Mesothelial cell of epicardium (in vitro differentiated cells): Measurements from ENCODE around the gene ARL5A. TPM values are rescaled to one million over a fixed set of nuclear protein-coding genes. Genes with fewer than 3 reads are reported as not detected.

Experiments used
- DNase-seq, 2 experiments: peaks; one replicate each; pipeline ENCODE4 v3.0.0; 2021; ENCODE audit warnings: low spot score in 2 of 2; ENCODE audit not compliant: unreplicated experiment in 2 of 2
- H3K27ac Mint-ChIP-seq: 2 replicates; pipeline ENCODE4 v1.8.0; 2021; ENCODE audit warnings: mixed read lengths
- H3K27me3 Mint-ChIP-seq: 2 replicates; pipeline ENCODE4 v1.8.0; 2021; ENCODE audit warnings: low read depth, mixed read lengths
- H3K36me3 Mint-ChIP-seq: 2 replicates; pipeline ENCODE4 v1.8.0; 2021; ENCODE audit warnings: mixed read lengths
- H3K4me1 Mint-ChIP-seq: 2 replicates; pipeline ENCODE4 v1.8.0; 2021; ENCODE audit warnings: mixed read lengths
- H3K4me3 Mint-ChIP-seq: 2 replicates; pipeline ENCODE4 v1.8.0; 2021; ENCODE audit warnings: mild to moderate bottlenecking, moderate library complexity, mixed read lengths
- H3K9me3 Mint-ChIP-seq: 2 replicates; pipeline ENCODE4 v1.8.0; 2021; ENCODE audit warnings: mixed read lengths
- total RNA-seq: library from RNA; stranded (reverse); gene quantifications from 3 replicates; pipeline ENCODE4 v1.2.1, GENCODE V29; 2021
- TF ChIP-seq, protein P1 (sequence below): fragments of 200-600 bp; sonication (generic); IDR thresholded peaks from one replicate; pipeline ENCODE4 v1.5.0; 2021; ENCODE audit warnings: antibody characterized with exemption; ENCODE audit not compliant: unreplicated experiment

The ARL5A gene
- total RNA-seq, 1 donor from 2014 or later, result 62.2 TPM

DNA sequence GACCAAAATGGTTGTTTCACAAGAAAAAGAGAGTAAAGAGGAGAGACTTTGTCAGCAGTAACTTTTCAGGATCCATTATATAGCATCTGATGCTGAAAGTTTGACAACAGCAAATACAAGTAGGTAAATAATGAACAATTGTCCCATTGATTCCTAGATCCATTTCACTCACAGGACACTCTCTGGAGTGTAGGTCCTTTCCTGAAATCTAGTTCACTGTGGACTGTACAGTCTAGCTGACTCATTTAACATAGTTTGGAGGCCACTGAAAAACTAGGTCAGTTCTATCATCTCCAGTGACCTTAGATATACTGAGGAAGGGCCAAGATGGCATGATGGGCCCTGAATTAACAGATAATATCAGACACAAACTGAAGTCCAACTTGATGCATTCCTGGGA lies 74.7 kb downstream of the ARL5A start:
- no peaks in the 10 kb centered on the region for H3K36me3 Mint-ChIP-seq
- H3K4me3 Mint-ChIP-seq, result no peak overlapping the region
- no peak overlapping the region for H3K27ac Mint-ChIP-seq
- no peak for DNase-seq
- H3K9me3 Mint-ChIP-seq, result peaks cover 7% of the 10 kb centered on the region
- H3K4me1 Mint-ChIP-seq, result peaks cover 20% of the 10 kb centered on the region
- H3K27me3 Mint-ChIP-seq, result no peaks in the 10 kb centered on the region
- TF ChIP-seq, protein P1, sequence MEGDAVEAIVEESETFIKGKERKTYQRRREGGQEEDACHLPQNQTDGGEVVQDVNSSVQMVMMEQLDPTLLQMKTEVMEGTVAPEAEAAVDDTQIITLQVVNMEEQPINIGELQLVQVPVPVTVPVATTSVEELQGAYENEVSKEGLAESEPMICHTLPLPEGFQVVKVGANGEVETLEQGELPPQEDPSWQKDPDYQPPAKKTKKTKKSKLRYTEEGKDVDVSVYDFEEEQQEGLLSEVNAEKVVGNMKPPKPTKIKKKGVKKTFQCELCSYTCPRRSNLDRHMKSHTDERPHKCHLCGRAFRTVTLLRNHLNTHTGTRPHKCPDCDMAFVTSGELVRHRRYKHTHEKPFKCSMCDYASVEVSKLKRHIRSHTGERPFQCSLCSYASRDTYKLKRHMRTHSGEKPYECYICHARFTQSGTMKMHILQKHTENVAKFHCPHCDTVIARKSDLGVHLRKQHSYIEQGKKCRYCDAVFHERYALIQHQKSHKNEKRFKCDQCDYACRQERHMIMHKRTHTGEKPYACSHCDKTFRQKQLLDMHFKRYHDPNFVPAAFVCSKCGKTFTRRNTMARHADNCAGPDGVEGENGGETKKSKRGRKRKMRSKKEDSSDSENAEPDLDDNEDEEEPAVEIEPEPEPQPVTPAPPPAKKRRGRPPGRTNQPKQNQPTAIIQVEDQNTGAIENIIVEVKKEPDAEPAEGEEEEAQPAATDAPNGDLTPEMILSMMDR, result no peak

Other genes with a start within 250 kb of the ARL5A start
- gene NEB, start 93.9 kb downstream of the ARL5A start, total RNA-seq, result 0.92 to 1.2 TPM (median 1.1 TPM) in 3 replicates